Activated naive CD8-positive, alpha-beta T cell treated with anti-CD3 and anti-CD28 coated beads, Interleukin-2, amount 50 U/mL, for 24 hours (primary cell): ENCODE data around the gene GTPBP6.

ENCODE experiments used
- ATAC-seq: fragments of 150-1000 bp; cut with Tn5 transposase; one replicate; pipeline ENCODE4 v1.10.0; 2021
- DNase-seq: peaks from one replicate; pipeline ENCODE4 v3.0.0; 2021
- H3K27ac Mint-ChIP-seq: one replicate; pipeline ENCODE4 v1.8.0; 2021; ENCODE audit warnings: mild to moderate bottlenecking, mixed read lengths
- H3K27me3 Mint-ChIP-seq: one replicate; pipeline ENCODE4 v1.8.0; 2021; ENCODE audit warnings: mixed read lengths
- H3K36me3 Mint-ChIP-seq: one replicate; pipeline ENCODE4 v1.8.0; 2021; ENCODE audit warnings: low read depth, mixed read lengths
- H3K4me1 Mint-ChIP-seq: one replicate; pipeline ENCODE4 v1.8.0; 2021; ENCODE audit warnings: mixed read lengths
- H3K4me3 Mint-ChIP-seq: one replicate; pipeline ENCODE4 v1.8.0; 2021; ENCODE audit warnings: mild to moderate bottlenecking, moderate library complexity, mixed read lengths
- H3K9me3 Mint-ChIP-seq: one replicate; pipeline ENCODE4 v1.8.0; 2021; ENCODE audit warnings: mixed read lengths

GTPBP6 gene

GRCh38 chrX:346034-346813 is 27.6 kb upstream of the GTPBP6 start:
- no peak for ATAC-seq
- Mint-ChIP-seq H3K36me3 (peaks cover 6% of the 10 kb centered on the region), H3K27me3 (no peaks in the 10 kb centered on the region), H3K4me1 (no peaks in the 10 kb centered on the region), H3K4me3 (no peak overlapping the region), H3K27ac (no peak overlapping the region), H3K9me3 (no peaks in the 10 kb centered on the region)
- DNase-seq: no peak

GRCh38 chrX:345020-345925 is 26.7 kb upstream of the GTPBP6 start:
- no peaks in the 10 kb centered on the region for H3K4me1 Mint-ChIP-seq
- DNase-seq (no peak), ATAC-seq (no peak)
- no peak overlapping the region for H3K27ac Mint-ChIP-seq
- H3K27me3 Mint-ChIP-seq: no peaks in the 10 kb centered on the region
- H3K36me3 Mint-ChIP-seq: peaks cover 6% of the 10 kb centered on the region
- no peaks in the 10 kb centered on the region for H3K9me3 Mint-ChIP-seq
- no peak overlapping the region for H3K4me3 Mint-ChIP-seq

- Mint-ChIP-seq H3K4me1 (no peaks in the 10 kb centered on the region), H3K27ac (no peak overlapping the region), H3K27me3 (no peaks in the 10 kb centered on the region), H3K9me3 (no peaks in the 10 kb centered on the region), H3K4me3 (no peak overlapping the region), H3K36me3 (peaks cover 6% of the 10 kb centered on the region)
- DNase-seq (no peak), ATAC-seq (no peak)
These were observed 25.8 kb upstream of the GTPBP6 start for GRCh38 chrX:344371-344901.

GRCh38 chrX:341541-342101 is 23.0 kb upstream of the GTPBP6 start:
- no peak for DNase-seq
- Mint-ChIP-seq H3K27me3 (no peaks in the 10 kb centered on the region), H3K36me3 (peaks cover 13% of the 10 kb centered on the region), H3K27ac (no peak overlapping the region), H3K4me3 (no peak overlapping the region), H3K4me1 (no peaks in the 10 kb centered on the region), H3K9me3 (no peaks in the 10 kb centered on the region)
- ATAC-seq: no peak

GRCh38 chrX:340641-341423 is 22.2 kb upstream of the GTPBP6 start:
- DNase-seq (no peak), ATAC-seq (no peak)
- Mint-ChIP-seq H3K27me3 (no peaks in the 10 kb centered on the region), H3K4me1 (no peaks in the 10 kb centered on the region), H3K27ac (no peak overlapping the region), H3K9me3 (no peaks in the 10 kb centered on the region), H3K4me3 (no peak overlapping the region), H3K36me3 (peaks cover 18% of the 10 kb centered on the region)

- no peak overlapping the region for H3K27ac Mint-ChIP-seq
- H3K36me3 Mint-ChIP-seq: peaks cover 18% of the 10 kb centered on the region
- no peaks in the 10 kb centered on the region for H3K9me3 Mint-ChIP-seq
- no peaks in the 10 kb centered on the region for H3K4me1 Mint-ChIP-seq
- ATAC-seq: no peak
- H3K27me3 Mint-ChIP-seq: no peaks in the 10 kb centered on the region
- no peak overlapping the region for H3K4me3 Mint-ChIP-seq
- DNase-seq: no peak
These were observed 21.5 kb upstream of the GTPBP6 start for GRCh38 chrX:340121-340520.

GRCh38 chrX:338836-339400 is 20.3 kb upstream of the GTPBP6 start:
- DNase-seq (no peak), ATAC-seq (no peak)
- no peaks in the 10 kb centered on the region for H3K4me1 Mint-ChIP-seq
- H3K27me3 Mint-ChIP-seq: no peaks in the 10 kb centered on the region
- H3K4me3 Mint-ChIP-seq: no peak overlapping the region
- peaks cover 18% of the 10 kb centered on the region for H3K36me3 Mint-ChIP-seq
- H3K27ac Mint-ChIP-seq: no peak overlapping the region
- no peaks in the 10 kb centered on the region for H3K9me3 Mint-ChIP-seq

GRCh38 chrX:338281-338835 is 19.8 kb upstream of the GTPBP6 start:
- ATAC-seq (no peak), DNase-seq (no peak)
- H3K27ac Mint-ChIP-seq: no peak overlapping the region
- no peaks in the 10 kb centered on the region for H3K4me1 Mint-ChIP-seq
- H3K27me3 Mint-ChIP-seq: no peaks in the 10 kb centered on the region
- H3K36me3 Mint-ChIP-seq: peaks cover 18% of the 10 kb centered on the region
- no peak overlapping the region for H3K4me3 Mint-ChIP-seq
- H3K9me3 Mint-ChIP-seq: no peaks in the 10 kb centered on the region

- Mint-ChIP-seq H3K4me1 (no peaks in the 10 kb centered on the region), H3K36me3 (peaks cover 18% of the 10 kb centered on the region), H3K27me3 (no peaks in the 10 kb centered on the region), H3K4me3 (no peak overlapping the region), H3K9me3 (no peaks in the 10 kb centered on the region), H3K27ac (no peak overlapping the region)
- ATAC-seq (no peak), DNase-seq (no peak)
These were observed 18.8 kb upstream of the GTPBP6 start for GRCh38 chrX:337331-337831.

GRCh38 chrX:336227-336626 is 17.6 kb upstream of the GTPBP6 start:
- H3K4me1 Mint-ChIP-seq: peaks cover 2% of the 10 kb centered on the region
- no peak overlapping the region for H3K27ac Mint-ChIP-seq
- H3K27me3 Mint-ChIP-seq: no peaks in the 10 kb centered on the region
- no peak for ATAC-seq
- no peak for DNase-seq
- H3K36me3 Mint-ChIP-seq: peaks cover 14% of the 10 kb centered on the region
- H3K9me3 Mint-ChIP-seq: no peaks in the 10 kb centered on the region
- no peak overlapping the region for H3K4me3 Mint-ChIP-seq

- Mint-ChIP-seq H3K9me3 (no peaks in the 10 kb centered on the region), H3K36me3 (peaks cover 14% of the 10 kb centered on the region), H3K27ac (no peak overlapping the region), H3K4me3 (no peak overlapping the region), H3K4me1 (peaks cover 2% of the 10 kb centered on the region), H3K27me3 (no peaks in the 10 kb centered on the region)
- DNase-seq: no peak
- ATAC-seq: no peak
These were observed 17.2 kb upstream of the GTPBP6 start for GRCh38 chrX:335758-336155.

- Mint-ChIP-seq H3K27ac (no peak overlapping the region), H3K4me1 (peaks cover 2% of the 10 kb centered on the region), H3K4me3 (no peak overlapping the region), H3K36me3 (peaks cover 14% of the 10 kb centered on the region), H3K9me3 (no peaks in the 10 kb centered on the region), H3K27me3 (no peaks in the 10 kb centered on the region)
- DNase-seq (no peak), ATAC-seq (no peak)
These were observed 16.6 kb upstream of the GTPBP6 start for GRCh38 chrX:334971-335757.

GRCh38 chrX:334331-334891 is 15.8 kb upstream of the GTPBP6 start:
- Mint-ChIP-seq H3K27ac (no peak overlapping the region), H3K36me3 (peaks cover 14% of the 10 kb centered on the region), H3K27me3 (peaks cover 1% of the 10 kb centered on the region), H3K4me1 (peaks cover 2% of the 10 kb centered on the region), H3K9me3 (no peaks in the 10 kb centered on the region), H3K4me3 (no peak overlapping the region)
- ATAC-seq (no peak), DNase-seq (no peak)
